K562 (cell line): ENCODE measurements around the gene CUL1. TPM values are rescaled to one million over a fixed set of nuclear protein-coding genes. Genes with fewer than 3 reads are reported as not detected.
A peak's percentile ranks its signal among the peaks of the same experiment; 100 is the strongest.

Experiments used
- ATAC-seq: fragments of 200-7000 bp; cut with Tn5 transposase; 3 replicates; pipeline ENCODE4 v1.9.1; 2020; ENCODE audit warnings: moderate library complexity
- BruUV-seq: library from RNA; stranded (reverse); fragments of 400-500 nt; replicated peaks from 2 replicates; lab custom pipeline; 2021; lab: Mats Ljungman, UMichigan
- CTCF ChIA-PET: fragments of 300-600 bp; formaldehyde crosslinking; extraction: SDS; loops from one replicate; lab custom pipeline; 2021; ENCODE audit warnings: low intra/inter-chr PET ratio; lab: Yijun Ruan, JAX
- POLR2A ChIA-PET: fragments of 300-600, 350-650 bp; sonication (Branson Sonifier 250); formaldehyde crosslinking; extraction: SDS; loops from one replicate; lab custom pipeline; 2021; ENCODE audit warnings: antibody characterized with exemption, inconsistent platforms; lab: Yijun Ruan, JAX
- DNase-seq, 4 experiments: peaks; one replicate each; pipeline versions ENCODE4 v3.0.0 to v3.0.0-alpha.2; 2011 to 2018; ENCODE audit warnings: low spot score in 3 of 4, mixed read lengths in 3 of 4; ENCODE audit errors: extremely low read depth in 1 of 4
- FAIRE-seq: peaks from 2 replicates; lab custom pipeline; 2011; peaks lifted over from hg19 to GRCh38; lab: Jason Lieb, UNC
- H2AFZ ChIP-seq: 2 replicates; pipeline ENCODE4 v1.6.0; 2011; ENCODE audit warnings: low read depth, low read length, control low read depth, inconsistent platforms
- H3K27ac ChIP-seq: fragments of 200-600 bp; 3 replicates; pipeline ENCODE4 v1.8.0; 2011; ENCODE audit warnings: low read depth, mild to moderate bottlenecking, control low read depth, inconsistent platforms, low read length, moderate library complexity, mixed read lengths; ENCODE audit errors: extremely low read depth
- H3K27me3 ChIP-seq, 2 experiments: fragments of 300-600 bp in 1 of 2; 2 replicates in 1 of 2; 3 replicates in 1 of 2; pipeline versions ENCODE4 v1.6.0 to v1.8.0; 2011; ENCODE audit warnings: inconsistent platforms in 2 of 2, low read length in 2 of 2, mild to moderate bottlenecking in 1 of 2, mixed read lengths in 1 of 2, moderate library complexity in 1 of 2; ENCODE audit not compliant: control insufficient read depth in 2 of 2, insufficient read depth in 2 of 2
- H3K36me3 ChIP-seq: fragments of 300-600 bp; 3 replicates; pipeline ENCODE4 v1.8.0; 2011; ENCODE audit warnings: mild to moderate bottlenecking, low read length, inconsistent platforms; ENCODE audit not compliant: control insufficient read depth, insufficient read depth
- H3K4me1 ChIP-seq, 2 experiments: fragments of 200-600 bp in 1 of 2; replicated peaks in 1 of 2; 2 replicates in 1 of 2; 3 replicates in 1 of 2; pipeline versions ENCODE4 v1.5.1 to v1.8.0; 2011; ENCODE audit warnings: inconsistent platforms in 2 of 2, low read length in 2 of 2, mild to moderate bottlenecking in 1 of 2, mixed read lengths in 1 of 2, moderate library complexity in 1 of 2; ENCODE audit not compliant: control insufficient read depth in 2 of 2, insufficient read depth in 2 of 2
- H3K4me2 ChIP-seq: 2 replicates; pipeline ENCODE4 v1.6.1; 2011; ENCODE audit warnings: low read length, control low read depth, inconsistent platforms, mixed read lengths; ENCODE audit not compliant: insufficient read depth
- H3K4me3 ChIP-seq: fragments of 200-600 bp; sonication (generic), shearing (Covaris generic); 2 replicates; pipeline ENCODE4 v1.5.1; 2016; ENCODE audit warnings: control low read depth, inconsistent platforms
- H3K79me2 ChIP-seq: fragments of 200-600 bp; 3 replicates; pipeline ENCODE4 v1.8.0; 2011; ENCODE audit warnings: low read length, inconsistent platforms; ENCODE audit not compliant: control insufficient read depth, insufficient read depth
- H3K9ac ChIP-seq, 2 experiments: 2 replicates each; pipeline versions ENCODE4 v1.6.0 to v1.6.1; 2011; ENCODE audit warnings: low read depth in 2 of 2, low read length in 2 of 2, control low read depth in 1 of 2, inconsistent platforms in 1 of 2, mild to moderate bottlenecking in 1 of 2, mixed read lengths in 1 of 2; ENCODE audit not compliant: insufficient read depth in 1 of 2
- H3K9me1 ChIP-seq: one replicate; pipeline ENCODE4 v1.6.0; 2011; ENCODE audit warnings: inconsistent platforms, mild to moderate bottlenecking, low read length, moderate library complexity; ENCODE audit not compliant: control insufficient read depth, insufficient read depth
- H3K9me3 ChIP-seq: replicated peaks from 2 replicates; pipeline ENCODE4 v1.5.1; 2011; ENCODE audit warnings: low read depth, low read length, inconsistent platforms; ENCODE audit not compliant: control insufficient read depth, insufficient read depth
- H4K20me1 ChIP-seq: replicated peaks from 2 replicates; pipeline ENCODE4 v1.6.1; 2011; ENCODE audit warnings: low read length, inconsistent platforms, mixed read lengths; ENCODE audit not compliant: control insufficient read depth, insufficient read depth
- ETS2 ChIP-seq: IDR thresholded peaks from 2 replicates; pipeline ENCODE4 v1.6.1; 2016; ENCODE audit warnings: borderline replicate concordance, missing genetic modification characterization, mild to moderate bottlenecking, moderate library complexity, missing compliant biosample characterization; ENCODE audit not compliant: poor library complexity, severe bottlenecking
- HCFC1 ChIP-seq: IDR thresholded peaks from 2 replicates; pipeline ENCODE4 v1.6.1; 2012; ENCODE audit warnings: low read depth, low read length, improper control_type of control experiment
- KLF10 ChIP-seq: fragments of 250-450 bp; sonication (Bioruptor Pico); IDR thresholded peaks from 2 replicates; pipeline ENCODE4 v1.6.1; 2021; ENCODE audit warnings: matching md5 sums
- MTF1 ChIP-seq: fragments of 250-450 bp; sonication (Bioruptor Pico); IDR thresholded peaks from 2 replicates; pipeline ENCODE4 v1.9.0; 2021; ENCODE audit warnings: moderate library complexity, mild to moderate bottlenecking, inconsistent platforms, borderline replicate concordance
- SMAD4 ChIP-seq: fragments of 250-450 bp; sonication (Bioruptor Pico); conservative IDR thresholded peaks from 2 replicates; pipeline ENCODE4 v1.8.0; 2021; ENCODE audit warnings: inconsistent platforms, mild to moderate bottlenecking, moderate library complexity
- ZNF140 ChIP-seq: fragments of 250-450 bp; sonication (Bioruptor Pico); IDR thresholded peaks from 2 replicates; pipeline ENCODE4 v1.8.0; 2021; ENCODE audit warnings: moderate library complexity, mild to moderate bottlenecking, inconsistent platforms
- WGBS: fragments of 100-300 bp; shearing (Covaris generic); methylation state at CpG from one replicate; pipeline ENCODE4 v1.1.6; 2016; ENCODE audit warnings: low coverage, mixed read lengths; ENCODE audit not compliant: insufficient coverage; ENCODE audit errors: missing lambda C conversion rate; 5-methylcytosine and 5-hydroxymethylcytosine counted together
- in situ Hi-C: fragments of 300-500 bp; cut with MboI; formaldehyde crosslinking; loops from 4 replicates; pipeline ENCODE4 v1.15.0; 2018; ENCODE audit warnings: inconsistent platforms, mixed read lengths
- intact Hi-C: fragments of 100-400 bp; cut with micrococcal nuclease; formaldehyde crosslinking; loops from 2 replicates; pipeline ENCODE4 v1.14.2; 2022
- polyA plus RNA-seq, 8 experiments: library from polyadenylated mRNA; depleted of rRNA in 4 of 8; stranded (reverse) in 5 of 8; unstranded in 3 of 8; fragments of >200 nt; fragmentation: Nextera tagmentation in 2 of 8; fragmentation: Illumina TruSeq in 1 of 8; extraction: Ambion mirVana in 2 of 8; extraction: Trizol in 1 of 8; gene quantifications; 2 replicates each; pipeline versions ENCODE4 v1.2.1 to v1.2.3, GENCODE V29; 2011 to 2014; ENCODE audit warnings: inconsistent platforms in 1 of 8, missing spikeins in 1 of 8
- total RNA-seq, 7 experiments: library from RNA; depleted of rRNA in 6 of 7; stranded (reverse); fragments of >200 nt in 6 of 7; fragmentation: Illumina TruSeq in 2 of 7; extraction: Trizol in 2 of 7; gene quantifications; 2 replicates each; pipeline versions ENCODE4 v1.2.1 to v1.2.3, GENCODE V29; 2011 to 2021; ENCODE audit warnings: low replicate concordance in 1 of 7
- TF ChIP-seq, protein P1 (sequence below): sonication (generic); formaldehyde crosslinking; IDR thresholded peaks from 2 replicates; pipeline ENCODE4 v1.8.0; 2022; ENCODE audit warnings: missing genetic modification reagents, mild to moderate bottlenecking, moderate library complexity, borderline replicate concordance
- TF ChIP-seq, protein P2 (sequence below): sonication (generic); formaldehyde crosslinking; IDR thresholded peaks from 2 replicates; pipeline ENCODE4 v1.8.1; 2023; ENCODE audit warnings: mild to moderate bottlenecking, missing genetic modification reagents

Gene CUL1
- total and polyA plus RNA-seq, 9 of the 15 experiments (the other 6 are each of a cell fraction or from before 2014, with no cell fraction given): 31.5 to 107 (median 96.5) TPM

GRCh38 chr7:148723166-148723559 lies 24.5 kb downstream of the CUL1 start:
- 86% methylated on average over 2 of the region's 2 CpGs for WGBS
- H3K36me3 ChIP-seq: no peaks in the 10 kb centered on the region
- H3K27me3 ChIP-seq: no peaks in the 10 kb centered on the region
- H2AFZ ChIP-seq: no peak overlapping the region
- H3K9ac ChIP-seq: no peak overlapping the region
- in situ Hi-C loops (no loop called here), intact Hi-C loops (no loop called here)
- H3K4me1 ChIP-seq: peaks cover 19 to 33% of the 10 kb centered on the region in 2 experiments
- no TSS peak for BruUV-seq
- H3K9me3 ChIP-seq: no peaks in the 10 kb centered on the region
- ChIA-PET CTCF (no interaction called here), POLR2A (interaction anchor here (1.3 to 1.7 kb wide), 2 partner anchors 11 to 14 kb away, joined by 4 to 6 read pairs; no protein-coding TSS in a partner anchor)
- ATAC-seq (0 out of 3 replicates have a peak, but pooled peaks have one; percentile 8), FAIRE-seq (no peak), DNase-seq (no peak)
- TF ChIP-seq KLF10 (CRISPR knock-in tag) (no peak), HCFC1 (no peak), MTF1 (no peak), ETS2 (tag) (no peak), ZNF140 (CRISPR knock-in tag) (no peak), SMAD4 (no peak)
- TF ChIP-seq, protein P1, sequence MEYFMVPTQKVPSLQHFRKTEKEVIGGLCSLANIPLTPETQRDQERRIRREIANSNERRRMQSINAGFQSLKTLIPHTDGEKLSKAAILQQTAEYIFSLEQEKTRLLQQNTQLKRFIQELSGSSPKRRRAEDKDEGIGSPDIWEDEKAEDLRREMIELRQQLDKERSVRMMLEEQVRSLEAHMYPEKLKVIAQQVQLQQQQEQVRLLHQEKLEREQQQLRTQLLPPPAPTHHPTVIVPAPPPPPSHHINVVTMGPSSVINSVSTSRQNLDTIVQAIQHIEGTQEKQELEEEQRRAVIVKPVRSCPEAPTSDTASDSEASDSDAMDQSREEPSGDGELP (CRISPR knock-in tag): 0 out of 2 replicates have a peak, but pooled peaks have one; percentile 15
- TF ChIP-seq, protein P2, sequence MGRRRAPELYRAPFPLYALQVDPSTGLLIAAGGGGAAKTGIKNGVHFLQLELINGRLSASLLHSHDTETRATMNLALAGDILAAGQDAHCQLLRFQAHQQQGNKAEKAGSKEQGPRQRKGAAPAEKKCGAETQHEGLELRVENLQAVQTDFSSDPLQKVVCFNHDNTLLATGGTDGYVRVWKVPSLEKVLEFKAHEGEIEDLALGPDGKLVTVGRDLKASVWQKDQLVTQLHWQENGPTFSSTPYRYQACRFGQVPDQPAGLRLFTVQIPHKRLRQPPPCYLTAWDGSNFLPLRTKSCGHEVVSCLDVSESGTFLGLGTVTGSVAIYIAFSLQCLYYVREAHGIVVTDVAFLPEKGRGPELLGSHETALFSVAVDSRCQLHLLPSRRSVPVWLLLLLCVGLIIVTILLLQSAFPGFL (CRISPR knock-in tag): no peak
- no peak overlapping the region for H3K4me3 ChIP-seq
- H4K20me1 ChIP-seq: peaks cover 74% of the 10 kb centered on the region
- H3K9me1 ChIP-seq: peaks cover 25% of the 10 kb centered on the region
- no peak overlapping the region for H3K4me2 ChIP-seq
- H3K79me2 ChIP-seq: peaks cover 98% of the 10 kb centered on the region
- H3K27ac ChIP-seq: no peak overlapping the region
